ENCODE measurements around the gene IL23R.

DNA sequence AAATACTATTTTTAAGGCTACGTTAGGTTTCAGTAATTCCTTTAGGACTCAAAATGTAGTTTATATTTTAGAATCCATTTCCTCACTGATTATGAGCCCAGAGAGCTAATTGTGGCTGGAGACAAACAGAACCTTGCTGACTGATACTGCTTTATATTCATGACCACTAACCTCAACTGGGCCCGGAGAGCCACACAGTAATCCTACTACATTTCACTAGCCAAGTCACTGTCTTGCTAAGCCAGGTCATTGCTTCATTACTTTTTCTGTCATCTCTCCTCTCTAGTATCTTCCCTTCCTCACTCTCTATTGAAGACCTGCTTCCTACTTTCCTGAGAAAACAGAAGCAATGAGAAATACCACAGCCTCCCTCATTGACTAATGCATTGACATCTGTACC is 24.7 kb downstream of the IL23R start:
- TF ChIP-seq CTCF (IDR thresholded peaks at IDR 0.05), result no peak
- TF ChIP-seq EP300 (IDR thresholded peaks at IDR 0.05), result no peak
